Endodermal cell (in vitro differentiated cells): ENCODE results near the gene SLAMF1. TPM values are rescaled to one million over a fixed set of nuclear protein-coding genes. Genes with fewer than 3 reads are reported as not detected.

Experiments
- DNase-seq: peaks from one replicate; pipeline ENCODE4 v3.0.0-alpha.2; 2017
- H3K27ac ChIP-seq: 2 replicates; pipeline ENCODE4 v1.5.1; 2013; ENCODE audit warnings: mild to moderate bottlenecking, low read depth, low read length, moderate library complexity
- H3K27me3 ChIP-seq: 2 replicates; pipeline ENCODE4 v1.6.1; 2013; ENCODE audit warnings: mild to moderate bottlenecking, low read length, moderate library complexity; ENCODE audit not compliant: insufficient read depth, control insufficient read depth, poor library complexity, severe bottlenecking
- H3K36me3 ChIP-seq: 2 replicates; pipeline ENCODE4 v1.7.0; 2013; ENCODE audit warnings: mild to moderate bottlenecking, low read length, moderate library complexity; ENCODE audit not compliant: control insufficient read depth, insufficient read depth
- H3K4me1 ChIP-seq: one replicate; pipeline ENCODE4 v1.7.0; 2013; ENCODE audit warnings: low read length; ENCODE audit not compliant: control insufficient read depth, insufficient read depth
- H3K4me3 ChIP-seq: 2 replicates; pipeline ENCODE4 v1.5.1; 2013; ENCODE audit warnings: mild to moderate bottlenecking, low read length, moderate library complexity
- H3K9ac ChIP-seq: 2 replicates; pipeline ENCODE4 v1.6.1; 2013; ENCODE audit warnings: mild to moderate bottlenecking, low read length, moderate library complexity; ENCODE audit not compliant: poor library complexity, severe bottlenecking; ENCODE audit errors: extremely low read depth
- H3K9me3 ChIP-seq: 2 replicates; pipeline ENCODE4 v1.6.1; 2013; ENCODE audit warnings: mild to moderate bottlenecking, low read length, moderate library complexity; ENCODE audit not compliant: control insufficient read depth
- H3K27ac Mint-ChIP-seq: 2 replicates; pipeline ENCODE4 v1.8.0; 2020; ENCODE audit warnings: mixed read lengths
- H3K27me3 Mint-ChIP-seq: 2 replicates; pipeline ENCODE4 v1.8.0; 2021; ENCODE audit warnings: mild to moderate bottlenecking, mixed read lengths; ENCODE audit not compliant: insufficient read depth
- H3K36me3 Mint-ChIP-seq: 2 replicates; pipeline ENCODE4 v1.8.0; 2020; ENCODE audit warnings: low read depth, mixed read lengths
- H3K4me1 Mint-ChIP-seq: 2 replicates; pipeline ENCODE4 v1.8.0; 2020; ENCODE audit warnings: mixed read lengths
- H3K4me3 Mint-ChIP-seq: 2 replicates; pipeline ENCODE4 v1.8.0; 2020; ENCODE audit warnings: mild to moderate bottlenecking, moderate library complexity, mixed read lengths
- H3K9me3 Mint-ChIP-seq: 2 replicates; pipeline ENCODE4 v1.8.0; 2020; ENCODE audit warnings: mild to moderate bottlenecking, mixed read lengths
- CTCF ChIP-seq: fragments of 200-600 bp; sonication (generic); conservative IDR thresholded peaks from 2 replicates; pipeline ENCODE4 v1.5.0; 2021; ENCODE audit warnings: antibody characterized with exemption, mild to moderate bottlenecking
- WGBS, 2 experiments: methylation state at CpG; one replicate each; pipeline versions ENCODE4 v1.1.5 to v1.1.7; 2013; ENCODE audit warnings: missing lambda C conversion rate in 2 of 2, mixed read lengths in 1 of 2; ENCODE audit not compliant: insufficient coverage in 1 of 2, insufficient read length in 1 of 2; 5-methylcytosine and 5-hydroxymethylcytosine counted together
- total RNA-seq, 2 donors: library from RNA; stranded (reverse); fragmentation: NEBNext Ultra II Directional in 1 of 2; extraction: Animal tissue kit (Norgen Biotek cat#: 25700) in 1 of 2; gene quantifications; 2 replicates in 1 of 2; 3 replicates in 1 of 2; pipeline ENCODE4 v1.2.1, GENCODE V29; 2021

The SLAMF1 gene
- total RNA-seq, 2 donors from 2014 or later = not detected

- Histone ChIP-seq H3K9me3 (peaks cover 24% of the 10 kb centered on the region), H3K36me3 (no peaks in the 10 kb centered on the region), H3K9ac (no peak overlapping the region), H3K27me3 (no peaks in the 10 kb centered on the region), H3K4me3 (peak overlapping the region; percentile 52), H3K4me1 (peaks cover 37% of the 10 kb centered on the region), H3K27ac (no peak overlapping the region)
- no peak for DNase-seq
- no peak for TF ChIP-seq CTCF
- Mint-ChIP-seq H3K4me1 (peaks cover 19% of the 10 kb centered on the region), H3K27me3 (no peaks in the 10 kb centered on the region), H3K27ac (no peak overlapping the region), H3K4me3 (no peak overlapping the region), H3K9me3 (peaks cover 9% of the 10 kb centered on the region), H3K36me3 (peaks cover 3% of the 10 kb centered on the region)
Observed at GRCh38 chr1:160669276-160669675, 22.4 kb upstream of the SLAMF1 start.

- 96% methylated on average over 2 of the region's 2 CpGs for WGBS, 2 experiments
- peaks cover 22% of the 10 kb centered on the region for H3K4me1 Mint-ChIP-seq
Observed at GRCh38 chr1:160667896-160668295, 21.1 kb upstream of the SLAMF1 start.

GRCh38 chr1:160666079-160666442 lies 19.2 kb upstream of the SLAMF1 start:
- no peak for DNase-seq
- TF ChIP-seq CTCF = no peak
- no peak overlapping the region for H3K4me3 Mint-ChIP-seq
- H3K27ac ChIP-seq = no peak overlapping the region
- no peaks in the 10 kb centered on the region for H3K36me3 ChIP-seq
- peak overlapping the region; percentile 36 for H3K9ac ChIP-seq
- 51 to 69% methylated on average over 3 of the region's 3 CpGs for WGBS, 2 experiments
- H3K9me3 ChIP-seq = peaks cover 25% of the 10 kb centered on the region
- H3K27ac Mint-ChIP-seq = peak overlapping the region; percentile 84
- peak overlapping the region; percentile 11 for H3K4me3 ChIP-seq
- H3K4me1 ChIP-seq = peaks cover 16% of the 10 kb centered on the region
- no peaks in the 10 kb centered on the region for H3K27me3 Mint-ChIP-seq
- no peaks in the 10 kb centered on the region for H3K27me3 ChIP-seq
- H3K9me3 Mint-ChIP-seq = peaks cover 9% of the 10 kb centered on the region
- peaks cover 30% of the 10 kb centered on the region for H3K4me1 Mint-ChIP-seq
- peaks cover 3% of the 10 kb centered on the region for H3K36me3 Mint-ChIP-seq

More at GRCh38 chr1:160667896-160668295, 21.1 kb upstream of the SLAMF1 start:
- Mint-ChIP-seq H3K4me3 (no peak overlapping the region), H3K27ac (no peak overlapping the region), H3K27me3 (no peaks in the 10 kb centered on the region), H3K9me3 (peaks cover 9% of the 10 kb centered on the region), H3K36me3 (peaks cover 3% of the 10 kb centered on the region)
- Histone ChIP-seq H3K36me3 (no peaks in the 10 kb centered on the region), H3K9me3 (peaks cover 24% of the 10 kb centered on the region), H3K27ac (no peak overlapping the region), H3K27me3 (no peaks in the 10 kb centered on the region), H3K4me1 (peaks cover 28% of the 10 kb centered on the region), H3K4me3 (peak overlapping the region; percentile 52), H3K9ac (no peak overlapping the region)
- no peak for DNase-seq
- TF ChIP-seq CTCF = no peak
